CD4-positive, alpha-beta T cell treated with Interleukin-6 at 100 ng/mL for 8 hours (primary cell): ENCODE results near the gene MEF2C.
"Not testable (repeated sequence)": the region's sequence is repeated elsewhere in the genome, so short reads cannot be mapped to it uniquely, and the experiment has no call there.

Source experiments
- DNase-seq: peaks from one replicate; pipeline ENCODE4 v3.0.0-alpha.2; 2020; ENCODE audit warnings: mixed read lengths, low spot score

The MEF2C gene

GRCh38 chr5:88798933-88799332 is 84.1 kb downstream of the MEF2C start:
- not testable (repeated sequence) for DNase-seq

- DNase-seq: not testable (repeated sequence)
Observed at GRCh38 chr5:88793797-88794196, 89.2 kb downstream of the MEF2C start.

- no peak for DNase-seq
Observed at GRCh38 chr5:88792144-88792840, 90.7 kb downstream of the MEF2C start.

DNA sequence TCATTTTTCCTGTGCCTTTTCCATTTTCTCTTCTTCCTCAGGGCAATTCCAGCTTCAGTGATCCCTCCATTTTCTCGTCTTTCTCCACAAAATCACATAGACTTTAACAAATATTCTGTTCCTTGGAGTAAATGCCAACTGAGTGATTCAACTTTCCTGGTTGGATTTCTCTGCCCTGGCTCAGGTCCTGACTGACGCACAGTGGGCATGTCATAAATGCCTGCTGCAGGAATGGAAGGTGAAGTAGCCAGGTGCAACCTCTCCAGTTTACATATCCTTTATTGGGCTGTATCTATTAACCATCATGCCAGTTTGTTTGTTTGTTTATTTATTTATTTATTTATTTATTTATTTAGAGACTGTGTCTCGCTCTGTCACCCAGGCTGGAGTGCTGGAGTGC is 95.1 kb downstream of the MEF2C start:
- no peak for DNase-seq

- no peak for DNase-seq
Observed at GRCh38 chr5:88786789-88787188, 96.2 kb downstream of the MEF2C start.

DNA sequence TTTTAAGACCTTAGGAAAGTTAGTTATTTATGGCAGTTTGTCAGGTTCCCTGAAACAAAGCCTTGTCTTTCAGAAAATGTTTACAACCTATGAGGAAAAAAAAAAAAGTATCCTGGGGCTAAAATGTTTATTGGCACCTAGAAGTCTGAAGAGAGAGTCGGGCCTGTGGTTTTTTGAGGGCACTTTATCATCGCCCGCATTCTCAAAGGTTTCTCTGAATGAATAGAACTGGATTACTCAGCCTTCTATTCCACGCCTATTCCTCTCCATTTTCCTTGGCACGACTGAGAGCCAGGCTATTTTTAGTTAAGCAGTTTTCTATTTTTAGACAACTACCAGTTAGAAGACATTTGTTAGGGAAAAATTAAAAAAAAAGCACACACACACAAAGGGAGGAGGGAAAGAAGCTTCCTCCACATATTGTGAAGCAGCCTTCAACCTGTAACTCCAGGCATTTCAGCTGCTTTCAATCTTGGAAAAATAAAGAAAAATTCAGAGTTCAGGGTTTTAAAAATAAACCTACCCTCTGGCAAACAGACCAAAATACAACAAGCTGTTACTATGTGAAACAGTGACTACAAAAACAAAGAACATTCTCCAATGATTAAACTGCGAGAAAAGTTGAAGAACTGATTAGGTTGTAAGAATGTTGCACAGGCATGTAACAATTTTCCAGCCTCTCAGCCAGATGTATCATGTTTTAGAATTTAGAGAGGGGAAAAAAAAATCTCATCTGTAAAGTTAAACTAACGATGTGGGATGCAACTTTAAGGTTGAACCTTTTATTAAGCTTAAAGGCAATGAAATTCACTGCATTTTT is 97.0 kb downstream of the MEF2C start:
- no peak for DNase-seq

GRCh38 chr5:88782571-88782970 is 100.4 kb downstream of the MEF2C start:
- no peak for DNase-seq

DNA sequence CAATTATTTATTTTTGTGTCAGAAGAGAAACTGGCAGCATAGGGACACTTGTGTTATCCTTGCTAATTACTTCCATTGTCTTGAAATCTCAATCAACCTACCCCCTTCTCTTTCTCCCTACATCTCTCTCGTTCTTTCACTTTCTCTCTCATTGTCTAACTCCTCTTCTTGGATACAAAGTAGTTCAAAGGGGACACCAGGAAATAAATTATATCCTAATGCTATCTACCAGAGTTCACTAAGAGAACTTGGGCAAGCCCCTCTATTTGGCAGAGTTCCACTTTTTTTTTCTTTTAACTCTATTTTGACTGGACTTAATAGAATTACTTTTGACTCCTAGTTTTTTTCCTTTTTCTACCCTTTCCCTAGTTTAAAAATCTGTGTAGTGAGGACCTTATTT is 102.2 kb downstream of the MEF2C start:
- DNase-seq: no peak

GRCh38 chr5:88778736-88779135 is 104.2 kb downstream of the MEF2C start:
- DNase-seq: no peak

DNA sequence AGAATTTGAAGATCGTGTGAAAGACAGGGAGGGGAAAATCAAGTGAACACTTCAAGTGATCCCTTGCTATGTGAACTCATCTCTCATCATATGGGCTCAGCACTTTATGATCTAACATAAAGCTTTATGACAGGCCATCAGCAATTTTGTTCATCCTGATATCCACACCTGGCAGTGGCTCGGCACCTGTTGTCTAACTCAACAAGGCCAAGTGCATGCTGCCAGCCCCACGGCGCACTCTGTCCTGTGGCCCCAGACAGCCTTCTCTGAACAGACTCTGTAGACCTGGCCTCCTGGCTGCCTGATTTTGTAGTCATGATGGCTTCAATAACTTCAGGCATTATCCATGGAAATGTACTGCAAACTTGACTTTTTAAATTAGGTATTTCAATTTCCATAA is 106.3 kb downstream of the MEF2C start:
- no peak for DNase-seq

GRCh38 chr5:88772831-88773230 is 110.2 kb downstream of the MEF2C start:
- no peak for DNase-seq

GRCh38 chr5:88772047-88772446 is 110.9 kb downstream of the MEF2C start:
- DNase-seq: no peak

- DNase-seq: no peak
Observed at GRCh38 chr5:88770276-88771257, 112.4 kb downstream of the MEF2C start.

GRCh38 chr5:88769165-88769564 is 113.8 kb downstream of the MEF2C start:
- no peak for DNase-seq

GRCh38 chr5:88768411-88768810 is 114.6 kb downstream of the MEF2C start:
- DNase-seq: no peak

DNA sequence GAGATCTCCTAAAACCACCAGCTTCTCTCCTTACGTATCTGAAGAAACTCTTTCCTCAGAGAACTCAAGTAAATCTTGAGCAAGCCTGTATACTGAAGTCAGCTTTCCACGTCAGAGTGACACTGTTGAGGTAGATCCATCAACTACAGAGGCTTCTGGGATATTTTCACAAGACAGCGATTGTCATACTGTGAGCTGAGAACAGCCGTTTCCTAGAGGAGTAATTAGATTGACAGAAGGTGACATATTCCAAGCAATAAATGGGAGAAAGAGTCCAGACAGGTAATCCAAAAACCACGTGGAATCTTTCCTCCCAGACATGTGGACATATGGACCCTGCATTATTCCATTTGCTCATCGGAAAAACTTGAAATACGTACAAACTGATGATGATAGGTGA is 117.2 kb downstream of the MEF2C start:
- DNase-seq: no peak

DNA sequence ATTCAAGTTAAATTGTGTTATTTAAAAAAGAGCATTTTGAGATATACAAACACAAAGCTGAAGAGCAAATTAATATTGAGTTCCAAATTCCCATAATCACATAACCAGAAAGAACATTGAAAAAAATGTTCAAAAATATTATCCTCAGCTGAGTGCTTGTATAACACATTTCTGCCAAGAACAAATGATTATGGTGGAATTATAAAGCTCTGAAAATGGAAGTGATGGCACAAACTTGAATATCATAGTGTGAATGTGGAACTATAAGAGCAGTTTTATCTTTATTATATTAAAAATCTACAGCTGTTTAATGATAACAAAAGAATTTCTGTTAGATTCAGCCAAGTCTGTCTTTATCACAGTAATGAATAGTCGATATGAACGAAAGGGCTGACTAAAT is 117.8 kb downstream of the MEF2C start:
- no peak for DNase-seq

- no peak for DNase-seq
Observed at GRCh38 chr5:88761939-88762338, 121.0 kb downstream of the MEF2C start.

DNA sequence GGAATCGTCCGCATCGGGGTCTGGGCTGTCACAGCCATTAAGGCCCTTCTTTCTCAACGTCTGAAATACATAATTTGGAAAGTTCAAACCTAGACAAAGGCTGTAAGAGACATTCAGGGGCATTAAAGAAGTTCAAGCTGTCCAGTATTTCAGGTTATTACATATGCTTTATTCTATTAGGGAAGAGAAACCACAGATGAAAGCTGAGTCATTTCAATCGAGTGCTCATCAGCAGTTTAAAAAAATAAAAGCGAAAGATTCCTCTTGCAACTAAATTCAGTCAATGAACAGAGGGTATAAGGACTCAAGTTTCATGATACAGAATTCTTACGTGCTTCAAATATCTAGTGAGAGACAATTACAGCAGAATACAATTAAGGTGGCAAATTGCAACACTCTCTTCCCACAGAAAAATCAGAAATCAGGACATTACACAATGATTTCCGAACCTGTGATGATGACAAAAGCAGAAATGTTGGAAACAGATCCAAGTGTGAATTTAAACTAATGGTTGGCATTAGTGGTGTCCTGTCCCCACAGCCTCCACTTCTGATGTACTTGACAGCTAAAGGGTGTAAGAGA is 121.6 kb downstream of the MEF2C start:
- no peak for DNase-seq

DNA sequence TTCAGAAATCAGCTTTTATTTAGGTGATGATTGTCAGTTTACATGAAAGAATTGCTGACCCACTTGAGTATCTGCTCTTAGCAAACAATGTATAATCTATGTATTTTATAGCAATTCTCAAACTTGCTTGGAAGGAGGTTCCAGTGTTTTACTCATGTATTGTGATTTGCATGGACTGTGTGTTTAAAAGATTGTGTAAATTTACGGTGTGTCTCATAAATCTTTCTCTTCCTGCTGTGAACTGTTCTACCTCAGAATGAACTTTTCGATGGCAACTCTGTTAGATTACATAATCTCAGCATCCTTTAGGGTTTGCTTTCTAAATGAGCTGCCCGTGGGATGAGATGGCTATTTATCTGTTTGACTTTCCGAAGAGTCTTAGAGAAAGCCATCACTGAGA is 122.5 kb downstream of the MEF2C start:
- no peak for DNase-seq

DNA sequence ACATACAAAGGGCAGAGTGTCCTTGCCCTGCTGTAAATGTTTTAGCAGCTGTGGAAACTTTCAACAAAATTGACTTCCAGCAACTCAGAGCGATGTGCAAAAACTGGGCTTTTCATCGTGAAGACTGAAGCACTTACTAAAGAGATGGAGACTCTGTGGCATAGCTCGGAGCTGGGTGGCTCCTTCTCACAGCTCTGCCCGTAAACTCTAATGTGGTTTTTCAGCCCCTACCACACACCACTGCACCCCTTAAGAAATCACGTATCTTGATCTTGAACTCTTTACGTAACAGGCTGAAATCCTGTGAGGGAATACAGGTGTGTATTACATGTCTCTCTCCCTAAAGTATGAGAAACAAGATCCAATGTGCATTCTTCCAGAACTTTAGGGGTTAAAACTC is 124.4 kb downstream of the MEF2C start:
- no peak for DNase-seq

- no peak for DNase-seq
Observed at GRCh38 chr5:88758184-88758583, 124.8 kb downstream of the MEF2C start.
